ENCODE results near the gene SHISAL1. TPM values are rescaled to one million over a fixed set of nuclear protein-coding genes. Genes with fewer than 3 reads are reported as not detected.
A peak's percentile ranks its signal among the peaks of the same experiment; 100 is the strongest.

Gene SHISAL1
- total RNA-seq, 1 donor, result 11.4 TPM

- peak; percentile 81 for DNase-seq (ENCODE audit: low read depth)
- no peak overlapping the region for H3K4me3 ChIP-seq (ENCODE audit: low read depth, low read length)
- no peak for TF ChIP-seq CTCF (IDR thresholded peaks at IDR 0.05; ENCODE audit: insufficient read depth, low read length)
Measured at GRCh38 chr22:44211946-44212930, 100.5 kb downstream of the SHISAL1 start.

- peak; percentile 20 for DNase-seq (ENCODE audit: low read depth)
- no peak for TF ChIP-seq CTCF (IDR thresholded peaks at IDR 0.05; ENCODE audit: insufficient read depth, low read length)
- no peak overlapping the region for H3K4me3 ChIP-seq (ENCODE audit: low read depth, low read length)
Measured at GRCh38 chr22:44211256-44211945, 101.3 kb downstream of the SHISAL1 start.

- H3K4me3 ChIP-seq (ENCODE audit: low read depth, low read length), result no peak overlapping the region
- DNase-seq (ENCODE audit: low read depth), result peak; percentile 73
- TF ChIP-seq CTCF (IDR thresholded peaks at IDR 0.05; ENCODE audit: insufficient read depth, low read length), result no peak
Measured at GRCh38 chr22:44210722-44211121, 102.0 kb downstream of the SHISAL1 start.

- no peak overlapping the region for H3K4me3 ChIP-seq (ENCODE audit: low read depth, low read length)
- no peak for TF ChIP-seq CTCF (IDR thresholded peaks at IDR 0.05; ENCODE audit: insufficient read depth, low read length)
- DNase-seq (ENCODE audit: low read depth), result no peak
Measured at GRCh38 chr22:44209343-44209742, 103.4 kb downstream of the SHISAL1 start.

GRCh38 chr22:44207981-44208317 lies 104.8 kb downstream of the SHISAL1 start:
- TF ChIP-seq CTCF (IDR thresholded peaks at IDR 0.05; ENCODE audit: insufficient read depth, low read length), result no peak
- no peak for DNase-seq (ENCODE audit: low read depth)
- no peak overlapping the region for H3K4me3 ChIP-seq (ENCODE audit: low read depth, low read length)

GRCh38 chr22:44207173-44207980 lies 105.4 kb downstream of the SHISAL1 start:
- no peak overlapping the region for H3K4me3 ChIP-seq (ENCODE audit: low read depth, low read length)
- no peak for TF ChIP-seq CTCF (IDR thresholded peaks at IDR 0.05; ENCODE audit: insufficient read depth, low read length)
- DNase-seq (ENCODE audit: low read depth), result no peak

Measured in fibroblast of the aortic adventitia (primary cell).